Heart right ventricle (tissue), 16 donors: ENCODE data around the gene OXGR1. TPM values are rescaled to one million over a fixed set of nuclear protein-coding genes. Genes with fewer than 3 reads are reported as not detected.

Source experiments
- ATAC-seq, 8 donors: fragments of 200-7000 bp; cut with Tn5 transposase; one replicate each; pipeline ENCODE4 v1.9.1; 2020; ENCODE audit warnings: mild to moderate bottlenecking in 8 of 8, moderate library complexity in 8 of 8, moderate number of reproducible peaks in 1 of 8
- DNase-seq, 2 donors: peaks; one replicate each; pipeline ENCODE4 v3.0.0-alpha.2; 2020
- H3K27ac ChIP-seq, 10 donors: fragments of 200-600 bp; sonication (generic) in 2 of 10; one replicate each; pipeline versions ENCODE4 v1.5.0 to v1.8.0; 2020 to 2022; ENCODE audit warnings: mild to moderate bottlenecking in 3 of 10
- H3K27me3 ChIP-seq, 7 donors: fragments of 200-600 bp; one replicate each; pipeline ENCODE4 v1.8.0; 2021 to 2022; ENCODE audit warnings: mild to moderate bottlenecking in 2 of 7
- H3K36me3 ChIP-seq, 9 donors: fragments of 200-600 bp; sonication (generic) in 1 of 9; one replicate each; pipeline versions ENCODE4 v1.5.0 to v1.8.0; 2020 to 2022; ENCODE audit warnings: mild to moderate bottlenecking in 2 of 9
- H3K4me1 ChIP-seq, 9 donors: fragments of 200-600 bp; sonication (generic) in 1 of 9; one replicate each; pipeline versions ENCODE4 v1.5.0 to v1.8.0; 2020 to 2022; ENCODE audit warnings: mild to moderate bottlenecking in 4 of 9
- H3K4me3 ChIP-seq, 10 donors: fragments of 200-600 bp; sonication (generic) in 2 of 10; one replicate each; pipeline versions ENCODE4 v1.5.0 to v1.8.0; 2020 to 2022; ENCODE audit warnings: mild to moderate bottlenecking in 7 of 10, moderate library complexity in 2 of 10
- H3K9me3 ChIP-seq, 11 donors: fragments of 200-600 bp in 10 of 11; sonication (generic) in 2 of 11; one replicate each; pipeline versions ENCODE4 v1.5.0 to v1.8.0; 2013 to 2022; ENCODE audit warnings: mild to moderate bottlenecking in 2 of 11, control low read depth in 1 of 11, moderate library complexity in 1 of 11
- WGBS, 2 donors: extraction: QIAGEN DNeasy Blood & Tissue Kit; methylation state at CpG; one replicate each; pipeline ENCODE4 v1.1.7; 2013; ENCODE audit warnings: inconsistent platforms in 1 of 2; 5-methylcytosine and 5-hydroxymethylcytosine counted together
- intact Hi-C, 10 donors: fragments of 100-400 bp; cut with DNase I; formaldehyde crosslinking; loops; one replicate each; pipeline versions ENCODE4 v1.11.1 to v1.14.2; 2022
- polyA plus RNA-seq, 2 donors: library from polyadenylated mRNA; stranded (reverse); fragments of 200-250 nt; gene quantifications; one replicate each; pipeline ENCODE4 v1.2.3, GENCODE V29; 2013
- total RNA-seq, 10 donors: library from RNA; stranded (reverse); fragmentation: NEBNext Ultra II Directional in 3 of 10; extraction: Animal tissue kit (Norgen Biotek cat#: 25700) in 3 of 10; gene quantifications; one replicate each; pipeline versions ENCODE4 v1.2.1 to v1.2.4, GENCODE V29; 2021 to 2023
- TF ChIP-seq, protein P1 (sequence below), 9 donors: fragments of 200-600 bp; sonication (generic) in 2 of 9; IDR thresholded peaks; one replicate each; pipeline versions ENCODE4 v1.5.0 to v1.8.0; 2021 to 2022; ENCODE audit warnings: antibody characterized with exemption in 9 of 9, mild to moderate bottlenecking in 5 of 9, moderate library complexity in 1 of 9
- donor health status: Arrhythmogenic right ventricular cardiomyopathy.
- donor health status: ischemic (EF 13 %, LVEDD 7.1; RV severe dilation, severe dysfunction).
- donor health status: healthy with polysubstance abuse.
- donor health status: DM: no; HTN: yes; CAD: no.
- donor health status: DM: no; HTN: no; CAD: no.
- donor health status: ischemic (EF 25% LVEDD 6.9; RV normal size, moderate dysfunction).
- donor health status: ischemic (EF 25% LVEDD 5.7; RV mildly dilated, moderate dysfunction).
- donor health status: healthy.
- donor health status: DM: yes; HTN: yes; CAD: no.
- donor health status: Ischemic cardiomyopathy.
- donor health status: ischemic (EF 35%, LVEDD 5.7; RV mildly dilated, moderate dysfunction).
- donor health status: nonischemic (EF 11% LVEDD 7.7; RV severe dilation, severe dysfunction).
- donor health status: DM: yes; HTN: yes; CAD: no.
- donor health status: PGD.
- donor health status: ischemic (EF 29% LVEDD 5.4; RV normal size, mild dysfunction).
- donor health status: nonischemic (EF 23%, LVEDD 6.1; RV moderate dilation, normal function).

Gene OXGR1
- total and polyA plus RNA-seq, 12 donors: 0.06 to 0.28 (median 0.21) TPM; not detected in 7

DNA sequence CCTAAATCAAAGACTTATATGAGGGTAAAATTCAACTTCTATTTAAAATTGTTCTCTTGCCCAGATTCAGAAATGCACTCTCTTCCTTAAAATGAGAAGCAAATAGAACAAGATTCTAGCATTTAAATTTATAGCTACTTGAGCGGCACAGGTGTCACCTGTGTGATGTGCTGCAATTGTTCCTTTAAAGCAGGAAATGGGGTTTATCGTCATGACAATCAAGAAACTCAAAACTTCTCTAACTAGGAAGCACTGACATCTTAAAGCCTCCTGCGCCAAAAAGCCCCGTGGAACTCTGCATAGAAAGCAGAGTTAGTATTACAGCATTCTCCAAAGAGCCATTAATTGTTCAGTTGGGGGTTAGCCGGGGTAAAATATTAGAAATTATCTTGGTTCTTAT is 2.6 kb upstream of the OXGR1 start:
- intact Hi-C loops: no loop called here
- ATAC-seq (no peak), DNase-seq (no peak)
- Histone ChIP-seq H3K4me1 (peaks cover 0 to 24% (median 10%) of the 10 kb centered on the region in 9 donors), H3K27ac (no peak overlapping the region), H3K27me3 (peaks cover 0 to 84% (median 46%) of the 10 kb centered on the region in 7 donors), H3K9me3 (peaks cover 0 to under 1% (median 0%) of the 10 kb centered on the region in 11 donors), H3K4me3 (no peak overlapping the region), H3K36me3 (no peaks in the 10 kb centered on the region)
- WGBS, 2 donors: 73 to 74% methylated on average over 5 of the region's 5 CpGs
- TF ChIP-seq, protein P1, sequence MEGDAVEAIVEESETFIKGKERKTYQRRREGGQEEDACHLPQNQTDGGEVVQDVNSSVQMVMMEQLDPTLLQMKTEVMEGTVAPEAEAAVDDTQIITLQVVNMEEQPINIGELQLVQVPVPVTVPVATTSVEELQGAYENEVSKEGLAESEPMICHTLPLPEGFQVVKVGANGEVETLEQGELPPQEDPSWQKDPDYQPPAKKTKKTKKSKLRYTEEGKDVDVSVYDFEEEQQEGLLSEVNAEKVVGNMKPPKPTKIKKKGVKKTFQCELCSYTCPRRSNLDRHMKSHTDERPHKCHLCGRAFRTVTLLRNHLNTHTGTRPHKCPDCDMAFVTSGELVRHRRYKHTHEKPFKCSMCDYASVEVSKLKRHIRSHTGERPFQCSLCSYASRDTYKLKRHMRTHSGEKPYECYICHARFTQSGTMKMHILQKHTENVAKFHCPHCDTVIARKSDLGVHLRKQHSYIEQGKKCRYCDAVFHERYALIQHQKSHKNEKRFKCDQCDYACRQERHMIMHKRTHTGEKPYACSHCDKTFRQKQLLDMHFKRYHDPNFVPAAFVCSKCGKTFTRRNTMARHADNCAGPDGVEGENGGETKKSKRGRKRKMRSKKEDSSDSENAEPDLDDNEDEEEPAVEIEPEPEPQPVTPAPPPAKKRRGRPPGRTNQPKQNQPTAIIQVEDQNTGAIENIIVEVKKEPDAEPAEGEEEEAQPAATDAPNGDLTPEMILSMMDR (IDR thresholded peaks at IDR 0.05): no peak

DNA sequence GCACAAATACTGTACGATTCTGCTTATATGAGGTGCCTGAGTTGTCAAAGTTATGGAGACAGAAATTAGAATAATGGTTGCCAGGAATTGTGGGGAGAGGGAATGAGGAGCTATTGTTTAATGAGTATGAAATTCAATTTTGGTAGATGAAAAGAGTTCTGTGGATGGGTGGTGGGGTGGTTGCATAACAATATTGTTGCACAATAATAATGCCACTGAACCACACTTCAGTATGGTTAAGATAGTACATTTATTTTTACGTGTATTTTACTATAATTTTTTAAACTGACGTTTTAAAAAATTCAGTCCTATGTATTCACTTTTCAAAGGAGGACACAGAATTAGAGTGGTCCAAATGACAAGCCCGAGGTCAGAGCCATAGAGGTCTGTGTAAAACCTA is 1.8 kb upstream of the OXGR1 start:
- Histone ChIP-seq H3K4me1 (peaks cover 0 to 20% (median 10%) of the 10 kb centered on the region in 9 donors), H3K27ac (no peak overlapping the region), H3K9me3 (peaks cover 0 to 4% (median 0%) of the 10 kb centered on the region in 11 donors), H3K36me3 (no peaks in the 10 kb centered on the region), H3K27me3 (peaks cover 0 to 83% (median 48%) of the 10 kb centered on the region in 7 donors), H3K4me3 (no peak overlapping the region)
- ATAC-seq (no peak), DNase-seq (no peak)
- intact Hi-C loops: no loop called here
- TF ChIP-seq, protein P1 (IDR thresholded peaks at IDR 0.05): no peak
- WGBS, 2 donors: 81 to 83% methylated on average over 4 of the region's 4 CpGs

DNA sequence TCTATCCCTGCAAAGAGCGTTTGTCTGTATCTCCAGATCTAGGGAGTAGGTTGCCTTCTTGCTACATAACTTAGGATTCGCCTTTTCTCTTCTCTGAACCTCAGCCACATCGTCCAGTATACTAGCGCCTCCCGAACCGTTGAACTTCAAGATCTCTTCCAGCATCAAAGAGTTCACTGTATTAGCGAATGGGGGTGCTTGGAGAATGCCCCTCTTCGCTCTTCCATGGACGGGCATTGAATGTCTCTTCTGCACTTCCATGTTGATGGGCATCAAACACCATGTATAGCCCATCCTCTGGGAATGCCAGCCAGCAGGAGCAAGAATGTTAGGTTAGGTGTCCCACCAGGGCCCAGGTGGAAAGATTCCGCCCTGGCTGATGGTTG is 575 bp upstream of the OXGR1 start:
- ATAC-seq (no peak), DNase-seq (no peak)
- H3K4me1 ChIP-seq: peaks cover 0 to 13% (median 9%) of the 10 kb centered on the region in 9 donors
- peaks cover 0 to 4% (median 0%) of the 10 kb centered on the region in 11 donors for H3K9me3 ChIP-seq
- 49 to 51% methylated on average over 10 of the region's 10 CpGs for WGBS, 2 donors
- H3K27ac ChIP-seq: no peak overlapping the region
- peaks cover 0 to 79% (median 41%) of the 10 kb centered on the region in 7 donors for H3K27me3 ChIP-seq
- TF ChIP-seq, protein P1 (IDR thresholded peaks at IDR 0.05): no peak
- intact Hi-C loops: no loop called here
- no peaks in the 10 kb centered on the region for H3K36me3 ChIP-seq
- peak overlapping the region in 2 of 10 donors; percentile 55 to 60 for H3K4me3 ChIP-seq

DNA sequence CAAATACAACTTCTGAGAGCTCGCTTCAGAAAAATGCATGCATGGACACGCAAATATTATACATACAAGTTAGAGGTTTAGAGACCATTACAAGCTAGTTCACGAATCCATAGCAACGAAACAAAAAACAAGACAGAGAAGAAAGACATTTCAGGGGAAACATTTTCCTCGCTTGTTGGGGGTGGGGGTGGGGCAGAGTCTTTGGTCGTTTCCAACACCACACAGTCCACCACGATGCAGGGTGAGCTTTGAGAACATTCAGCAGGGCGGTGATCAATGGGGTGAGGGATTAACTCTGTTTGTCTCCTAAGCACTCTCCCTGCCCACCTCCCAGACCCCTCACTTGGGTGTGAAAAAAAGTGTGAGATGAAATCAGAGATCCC is 651 bp downstream of the OXGR1 start:
- H3K4me3 ChIP-seq: peak overlapping the region; percentile 21 to 60 (median 48)
- DNase-seq (no peak), ATAC-seq (peak in 1 of 8 donors; percentile 28)
- TF ChIP-seq, protein P1 (IDR thresholded peaks at IDR 0.05): no peak
- no peaks in the 10 kb centered on the region for H3K36me3 ChIP-seq
- H3K9me3 ChIP-seq: peaks cover 0 to 4% (median 0%) of the 10 kb centered on the region in 11 donors
- 30 to 42% methylated on average over 8 of the region's 8 CpGs for WGBS, 2 donors
- H3K27ac ChIP-seq: no peak overlapping the region
- peaks cover 0 to 13% (median 9%) of the 10 kb centered on the region in 9 donors for H3K4me1 ChIP-seq
- intact Hi-C loops: no loop called here
- H3K27me3 ChIP-seq: peaks cover 0 to 77% (median 42%) of the 10 kb centered on the region in 7 donors
